Activated T-cell treated with anti-CD3 and anti-CD28 coated beads, Interleukin-2, amount 50 U/mL, for 72 hours (primary cell): Measurements from ENCODE around the gene CDSN. TPM values are rescaled to one million over a fixed set of nuclear protein-coding genes. Genes with fewer than 3 reads are reported as not detected.

Experiments used
- ATAC-seq, 2 donors: fragments of 150-1000 bp; cut with Tn5 transposase; replicated peaks in 1 of 2; 2 replicates each; pipeline ENCODE4 v1.10.0; 2021; ENCODE audit warnings: moderate library complexity in 2 of 2, mild to moderate bottlenecking in 1 of 2
- DNase-seq, 2 donors: peaks; one replicate each; pipeline ENCODE4 v3.0.0; 2021 to 2022; ENCODE audit warnings: mixed read lengths in 1 of 2
- H3K27ac Mint-ChIP-seq: one replicate; pipeline ENCODE4 v1.8.0; 2022; ENCODE audit warnings: mild to moderate bottlenecking, moderate library complexity, mixed read lengths
- H3K27me3 Mint-ChIP-seq: one replicate; pipeline ENCODE4 v1.8.0; 2022; ENCODE audit warnings: low read depth, mixed read lengths
- H3K36me3 Mint-ChIP-seq, 2 donors: one replicate each; pipeline ENCODE4 v1.8.0; 2022; ENCODE audit warnings: mixed read lengths in 2 of 2, mild to moderate bottlenecking in 1 of 2; ENCODE audit not compliant: insufficient read depth in 2 of 2
- H3K4me1 Mint-ChIP-seq: one replicate; pipeline ENCODE4 v1.8.0; 2022; ENCODE audit warnings: low read depth, mixed read lengths
- H3K4me3 Mint-ChIP-seq, 2 donors: one replicate each; pipeline ENCODE4 v1.8.0; 2022; ENCODE audit warnings: mild to moderate bottlenecking in 2 of 2, mixed read lengths in 2 of 2, moderate library complexity in 2 of 2
- H3K9me3 Mint-ChIP-seq, 2 donors: one replicate each; pipeline ENCODE4 v1.8.0; 2022; ENCODE audit warnings: mixed read lengths in 2 of 2
- total RNA-seq, 2 donors: library from RNA; stranded (reverse); gene quantifications; one replicate each; pipeline ENCODE4 v1.2.3, GENCODE V29; 2022

The CDSN gene
- total RNA-seq, 2 donors from 2014 or later = not detected

GRCh38 chr6:31158140-31158862 is 38.1 kb upstream of the CDSN start, which contains the start of gene TCF19:
TCF19 (plus strand) TSS chr6:31158589; CDS start chr6:31159470, 881 bp downstream.
- Mint-ChIP-seq H3K27me3 (no peaks in the 10 kb centered on the region), H3K27ac (peak within 1 kb of the TSS; percentile 85), H3K36me3 (peaks cover 13 to 37% of the 10 kb centered on the region in 2 donors), H3K9me3 (no peaks in the 10 kb centered on the region), H3K4me3 (peak within 1 kb of the TSS; percentile 78 to 98), H3K4me1 (peaks cover 61% of the 10 kb centered on the region)
- ATAC-seq (peak; percentile 92 to 93), DNase-seq (peak; percentile 99)

- Mint-ChIP-seq H3K9me3 (no peaks in the 10 kb centered on the region), H3K4me3 (peak within 1 kb of the TSS; percentile 78 to 98), H3K4me1 (peaks cover 55% of the 10 kb centered on the region), H3K27ac (peak within 1 kb of the TSS; percentile 85), H3K36me3 (peaks cover 9 to 30% of the 10 kb centered on the region in 2 donors), H3K27me3 (no peaks in the 10 kb centered on the region)
- ATAC-seq (peak in 1 of 2 donors; percentile 43), DNase-seq (no peak)
Observed at GRCh38 chr6:31157513-31158139, 37.4 kb upstream of the CDSN start, which contains the start of gene CCHCR1. CCHCR1 (minus strand) TSS chr6:31157802; CDS start chr6:31157600, 202 bp downstream.

GRCh38 chr6:31156641-31157040 is 36.4 kb upstream of the CDSN start:
- DNase-seq (no peak), ATAC-seq (no peak)
- Mint-ChIP-seq H3K36me3 (peaks cover 8 to 23% of the 10 kb centered on the region in 2 donors), H3K9me3 (no peaks in the 10 kb centered on the region), H3K27me3 (no peaks in the 10 kb centered on the region), H3K27ac (no peak overlapping the region), H3K4me1 (peaks cover 45% of the 10 kb centered on the region), H3K4me3 (peak overlapping the region; percentile 78 to 98)

- Mint-ChIP-seq H3K36me3 (peaks cover 8 to 18% of the 10 kb centered on the region in 2 donors), H3K9me3 (no peaks in the 10 kb centered on the region), H3K27ac (no peak overlapping the region), H3K4me3 (no peak overlapping the region), H3K4me1 (peaks cover 24% of the 10 kb centered on the region), H3K27me3 (no peaks in the 10 kb centered on the region)
- no peak for DNase-seq
- ATAC-seq = no peak
Observed at GRCh38 chr6:31154436-31154835, 34.2 kb upstream of the CDSN start.

- Mint-ChIP-seq H3K27ac (no peak overlapping the region), H3K9me3 (no peaks in the 10 kb centered on the region), H3K36me3 (peaks cover 4 to 8% of the 10 kb centered on the region in 2 donors), H3K27me3 (no peaks in the 10 kb centered on the region), H3K4me3 (no peak overlapping the region), H3K4me1 (peaks cover 17% of the 10 kb centered on the region)
- DNase-seq = no peak
- no peak for ATAC-seq
Observed at GRCh38 chr6:31152781-31153180, 32.5 kb upstream of the CDSN start.

GRCh38 chr6:31149827-31150447 is 29.7 kb upstream of the CDSN start:
- Mint-ChIP-seq H3K4me3 (no peak overlapping the region), H3K9me3 (no peaks in the 10 kb centered on the region), H3K27ac (no peak overlapping the region), H3K4me1 (no peaks in the 10 kb centered on the region), H3K27me3 (no peaks in the 10 kb centered on the region), H3K36me3 (peaks cover 4 to 5% of the 10 kb centered on the region in 2 donors)
- no peak for DNase-seq
- ATAC-seq = no peak

GRCh38 chr6:31145386-31145785 is 25.1 kb upstream of the CDSN start:
- Mint-ChIP-seq H3K27ac (no peak overlapping the region), H3K9me3 (no peaks in the 10 kb centered on the region), H3K27me3 (no peaks in the 10 kb centered on the region), H3K4me1 (no peaks in the 10 kb centered on the region), H3K4me3 (no peak overlapping the region), H3K36me3 (peaks cover 2 to 3% of the 10 kb centered on the region in 2 donors)
- ATAC-seq = no peak
- no peak for DNase-seq

GRCh38 chr6:31144970-31145340 is 24.7 kb upstream of the CDSN start:
- H3K4me1 Mint-ChIP-seq = no peaks in the 10 kb centered on the region
- no peak for DNase-seq
- peaks cover 2 to 3% of the 10 kb centered on the region in 2 donors for H3K36me3 Mint-ChIP-seq
- no peaks in the 10 kb centered on the region for H3K27me3 Mint-ChIP-seq
- no peak overlapping the region for H3K4me3 Mint-ChIP-seq
- H3K9me3 Mint-ChIP-seq = no peaks in the 10 kb centered on the region
- ATAC-seq = no peak
- no peak overlapping the region for H3K27ac Mint-ChIP-seq

GRCh38 chr6:31144296-31144969 is 24.2 kb upstream of the CDSN start:
- H3K9me3 Mint-ChIP-seq = no peaks in the 10 kb centered on the region
- H3K4me1 Mint-ChIP-seq = no peaks in the 10 kb centered on the region
- H3K27ac Mint-ChIP-seq = no peak overlapping the region
- no peaks in the 10 kb centered on the region for H3K27me3 Mint-ChIP-seq
- ATAC-seq = no peak
- no peak overlapping the region for H3K4me3 Mint-ChIP-seq
- no peak for DNase-seq
- H3K36me3 Mint-ChIP-seq = peaks cover 1 to 2% of the 10 kb centered on the region in 2 donors

- no peaks in the 10 kb centered on the region for H3K9me3 Mint-ChIP-seq
- ATAC-seq = no peak
- no peak for DNase-seq
- no peaks in the 10 kb centered on the region for H3K27me3 Mint-ChIP-seq
- H3K36me3 Mint-ChIP-seq = peaks cover 1 to 2% of the 10 kb centered on the region in 2 donors
- H3K4me1 Mint-ChIP-seq = no peaks in the 10 kb centered on the region
- no peak overlapping the region for H3K27ac Mint-ChIP-seq
- H3K4me3 Mint-ChIP-seq = no peak overlapping the region
Observed at GRCh38 chr6:31143148-31143547, 22.9 kb upstream of the CDSN start.

GRCh38 chr6:31142361-31142761 is 22.1 kb upstream of the CDSN start:
- Mint-ChIP-seq H3K9me3 (no peaks in the 10 kb centered on the region), H3K36me3 (peaks cover 1 to 2% of the 10 kb centered on the region in 2 donors), H3K4me1 (peaks cover 6% of the 10 kb centered on the region), H3K27ac (no peak overlapping the region), H3K4me3 (no peak overlapping the region), H3K27me3 (no peaks in the 10 kb centered on the region)
- ATAC-seq = no peak
- DNase-seq = no peak

GRCh38 chr6:31140643-31141042 is 20.4 kb upstream of the CDSN start:
- Mint-ChIP-seq H3K36me3 (peaks cover 0 to 2% of the 10 kb centered on the region in 2 donors), H3K27ac (no peak overlapping the region), H3K27me3 (no peaks in the 10 kb centered on the region), H3K4me1 (peaks cover 7% of the 10 kb centered on the region), H3K9me3 (no peaks in the 10 kb centered on the region), H3K4me3 (no peak overlapping the region)
- ATAC-seq (no peak), DNase-seq (no peak)

- H3K27ac Mint-ChIP-seq = no peak overlapping the region
Observed at GRCh38 chr6:31139599-31139998, 19.4 kb upstream of the CDSN start.

More at GRCh38 chr6:31139599-31139998, 19.4 kb upstream of the CDSN start:
- Mint-ChIP-seq H3K4me3 (no peak overlapping the region), H3K9me3 (no peaks in the 10 kb centered on the region), H3K4me1 (peaks cover 7% of the 10 kb centered on the region), H3K36me3 (no peaks in the 10 kb centered on the region), H3K27me3 (no peaks in the 10 kb centered on the region)
- ATAC-seq = no peak
- DNase-seq = no peak
